ENCODE data around the gene NHLRC4.

- TF ChIP-seq POLR2AphosphoS5 (IDR thresholded peaks at IDR 0.05; ENCODE audit: low read depth): no peak
- TF ChIP-seq CTCF (IDR thresholded peaks at IDR 0.05; ENCODE audit: insufficient read depth, low read length): no peak
- TF ChIP-seq, protein P1, sequence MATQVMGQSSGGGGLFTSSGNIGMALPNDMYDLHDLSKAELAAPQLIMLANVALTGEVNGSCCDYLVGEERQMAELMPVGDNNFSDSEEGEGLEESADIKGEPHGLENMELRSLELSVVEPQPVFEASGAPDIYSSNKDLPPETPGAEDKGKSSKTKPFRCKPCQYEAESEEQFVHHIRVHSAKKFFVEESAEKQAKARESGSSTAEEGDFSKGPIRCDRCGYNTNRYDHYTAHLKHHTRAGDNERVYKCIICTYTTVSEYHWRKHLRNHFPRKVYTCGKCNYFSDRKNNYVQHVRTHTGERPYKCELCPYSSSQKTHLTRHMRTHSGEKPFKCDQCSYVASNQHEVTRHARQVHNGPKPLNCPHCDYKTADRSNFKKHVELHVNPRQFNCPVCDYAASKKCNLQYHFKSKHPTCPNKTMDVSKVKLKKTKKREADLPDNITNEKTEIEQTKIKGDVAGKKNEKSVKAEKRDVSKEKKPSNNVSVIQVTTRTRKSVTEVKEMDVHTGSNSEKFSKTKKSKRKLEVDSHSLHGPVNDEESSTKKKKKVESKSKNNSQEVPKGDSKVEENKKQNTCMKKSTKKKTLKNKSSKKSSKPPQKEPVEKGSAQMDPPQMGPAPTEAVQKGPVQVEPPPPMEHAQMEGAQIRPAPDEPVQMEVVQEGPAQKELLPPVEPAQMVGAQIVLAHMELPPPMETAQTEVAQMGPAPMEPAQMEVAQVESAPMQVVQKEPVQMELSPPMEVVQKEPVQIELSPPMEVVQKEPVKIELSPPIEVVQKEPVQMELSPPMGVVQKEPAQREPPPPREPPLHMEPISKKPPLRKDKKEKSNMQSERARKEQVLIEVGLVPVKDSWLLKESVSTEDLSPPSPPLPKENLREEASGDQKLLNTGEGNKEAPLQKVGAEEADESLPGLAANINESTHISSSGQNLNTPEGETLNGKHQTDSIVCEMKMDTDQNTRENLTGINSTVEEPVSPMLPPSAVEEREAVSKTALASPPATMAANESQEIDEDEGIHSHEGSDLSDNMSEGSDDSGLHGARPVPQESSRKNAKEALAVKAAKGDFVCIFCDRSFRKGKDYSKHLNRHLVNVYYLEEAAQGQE (IDR thresholded peaks at IDR 0.05; ENCODE audit: insufficient replicate concordance, low read depth): no peak
These were observed 4.6 kb upstream of the NHLRC4 start for GRCh38 chr16:561957-562938.
